C4-2B (cell line): ENCODE measurements around the gene SHLD1.

ENCODE experiments used
- CTCF ChIP-seq: fragments of 450-650 bp; conservative IDR thresholded peaks from 2 replicates; pipeline ENCODE4 v1.5.1; 2017; ENCODE audit warnings: mild to moderate bottlenecking
- ZFX ChIP-seq: fragments of 450-650 bp; IDR thresholded peaks from 2 replicates; pipeline ENCODE4 v1.6.1; 2017

GRCh38 chr20:5753814-5754213 is 3.6 kb downstream of the SHLD1 start:
- no peak for TF ChIP-seq CTCF
- no peak for TF ChIP-seq ZFX
